K562 (cell line): ENCODE data around the gene INPP5K. TPM values are rescaled to one million over a fixed set of nuclear protein-coding genes. Genes with fewer than 3 reads are reported as not detected.
A peak's percentile ranks its signal among the peaks of the same experiment; 100 is the strongest.

Experiments
- ATAC-seq: fragments of 200-7000 bp; cut with Tn5 transposase; 3 replicates; pipeline ENCODE4 v1.9.1; 2020; ENCODE audit warnings: moderate library complexity
- BruUV-seq: library from RNA; stranded (reverse); fragments of 400-500 nt; replicated peaks from 2 replicates; lab custom pipeline; 2021; lab: Mats Ljungman, UMichigan
- CTCF ChIA-PET: fragments of 300-600 bp; formaldehyde crosslinking; extraction: SDS; loops from one replicate; lab custom pipeline; 2021; ENCODE audit warnings: low intra/inter-chr PET ratio; lab: Yijun Ruan, JAX
- POLR2A ChIA-PET: fragments of 300-600, 350-650 bp; sonication (Branson Sonifier 250); formaldehyde crosslinking; extraction: SDS; loops from one replicate; lab custom pipeline; 2021; ENCODE audit warnings: antibody characterized with exemption, inconsistent platforms; lab: Yijun Ruan, JAX
- DNase-seq, 4 experiments: peaks; one replicate each; pipeline versions ENCODE4 v3.0.0 to v3.0.0-alpha.2; 2011 to 2018; ENCODE audit warnings: low spot score in 3 of 4, mixed read lengths in 3 of 4; ENCODE audit errors: extremely low read depth in 1 of 4
- FAIRE-seq: peaks from 2 replicates; lab custom pipeline; 2011; peaks lifted over from hg19 to GRCh38; lab: Jason Lieb, UNC
- H2AFZ ChIP-seq: 2 replicates; pipeline ENCODE4 v1.6.0; 2011; ENCODE audit warnings: low read depth, low read length, control low read depth, inconsistent platforms
- H3K27ac ChIP-seq: fragments of 200-600 bp; 3 replicates; pipeline ENCODE4 v1.8.0; 2011; ENCODE audit warnings: low read depth, mild to moderate bottlenecking, control low read depth, inconsistent platforms, low read length, moderate library complexity, mixed read lengths; ENCODE audit errors: extremely low read depth
- H3K27me3 ChIP-seq, 2 experiments: fragments of 300-600 bp in 1 of 2; 2 replicates in 1 of 2; 3 replicates in 1 of 2; pipeline versions ENCODE4 v1.6.0 to v1.8.0; 2011; ENCODE audit warnings: inconsistent platforms in 2 of 2, low read length in 2 of 2, mild to moderate bottlenecking in 1 of 2, mixed read lengths in 1 of 2, moderate library complexity in 1 of 2; ENCODE audit not compliant: control insufficient read depth in 2 of 2, insufficient read depth in 2 of 2
- H3K36me3 ChIP-seq: fragments of 300-600 bp; 3 replicates; pipeline ENCODE4 v1.8.0; 2011; ENCODE audit warnings: mild to moderate bottlenecking, low read length, inconsistent platforms; ENCODE audit not compliant: control insufficient read depth, insufficient read depth
- H3K4me1 ChIP-seq, 2 experiments: fragments of 200-600 bp in 1 of 2; replicated peaks in 1 of 2; 2 replicates in 1 of 2; 3 replicates in 1 of 2; pipeline versions ENCODE4 v1.5.1 to v1.8.0; 2011; ENCODE audit warnings: inconsistent platforms in 2 of 2, low read length in 2 of 2, mild to moderate bottlenecking in 1 of 2, mixed read lengths in 1 of 2, moderate library complexity in 1 of 2; ENCODE audit not compliant: control insufficient read depth in 2 of 2, insufficient read depth in 2 of 2
- H3K4me2 ChIP-seq: 2 replicates; pipeline ENCODE4 v1.6.1; 2011; ENCODE audit warnings: low read length, control low read depth, inconsistent platforms, mixed read lengths; ENCODE audit not compliant: insufficient read depth
- H3K4me3 ChIP-seq: fragments of 200-600 bp; sonication (generic), shearing (Covaris generic); 2 replicates; pipeline ENCODE4 v1.5.1; 2016; ENCODE audit warnings: control low read depth, inconsistent platforms
- H3K79me2 ChIP-seq: fragments of 200-600 bp; 3 replicates; pipeline ENCODE4 v1.8.0; 2011; ENCODE audit warnings: low read length, inconsistent platforms; ENCODE audit not compliant: control insufficient read depth, insufficient read depth
- H3K9ac ChIP-seq, 2 experiments: 2 replicates each; pipeline versions ENCODE4 v1.6.0 to v1.6.1; 2011; ENCODE audit warnings: low read depth in 2 of 2, low read length in 2 of 2, control low read depth in 1 of 2, inconsistent platforms in 1 of 2, mild to moderate bottlenecking in 1 of 2, mixed read lengths in 1 of 2; ENCODE audit not compliant: insufficient read depth in 1 of 2
- H3K9me1 ChIP-seq: one replicate; pipeline ENCODE4 v1.6.0; 2011; ENCODE audit warnings: inconsistent platforms, mild to moderate bottlenecking, low read length, moderate library complexity; ENCODE audit not compliant: control insufficient read depth, insufficient read depth
- H3K9me3 ChIP-seq: replicated peaks from 2 replicates; pipeline ENCODE4 v1.5.1; 2011; ENCODE audit warnings: low read depth, low read length, inconsistent platforms; ENCODE audit not compliant: control insufficient read depth, insufficient read depth
- H4K20me1 ChIP-seq: replicated peaks from 2 replicates; pipeline ENCODE4 v1.6.1; 2011; ENCODE audit warnings: low read length, inconsistent platforms, mixed read lengths; ENCODE audit not compliant: control insufficient read depth, insufficient read depth
- CEBPG ChIP-seq, 3 experiments: fragments of 200-800 bp in 1 of 3; sonication (Bioruptor generic) in 1 of 3; sonication (generic) in 1 of 3; formaldehyde crosslinking in 1 of 3; IDR thresholded peaks in 2 of 3; conservative IDR thresholded peaks in 1 of 3; 2 replicates each; pipeline versions ENCODE4 v1.6.1 to v1.8.0; 2016 to 2022; ENCODE audit warnings: missing compliant biosample characterization in 2 of 3, missing genetic modification characterization in 2 of 3, mild to moderate bottlenecking in 1 of 3, missing genetic modification reagents in 1 of 3
- E2F6 ChIP-seq, 2 experiments: IDR thresholded peaks; 2 replicates each; pipeline ENCODE4 v1.6.1; 2011; ENCODE audit warnings: borderline replicate concordance in 1 of 2, control low read depth in 1 of 2, low read depth in 1 of 2, low read length in 1 of 2, mild to moderate bottlenecking in 1 of 2, mixed read lengths in 1 of 2, moderate library complexity in 1 of 2; ENCODE audit not compliant: insufficient read depth in 1 of 2, insufficient read length in 1 of 2, poor library complexity in 1 of 2, severe bottlenecking in 1 of 2; ENCODE audit errors: extremely low read depth in 1 of 2
- GTF2F1 ChIP-seq: IDR thresholded peaks from 2 replicates; pipeline ENCODE4 v1.6.1; 2011; ENCODE audit warnings: low read depth, low read length, improper control_type of control experiment
- HMGN3 ChIP-seq: IDR thresholded peaks from 2 replicates; pipeline ENCODE4 v1.6.1; 2011; ENCODE audit warnings: borderline replicate concordance, low read depth, mild to moderate bottlenecking, mixed read lengths, low read length; ENCODE audit not compliant: insufficient read length; ENCODE audit errors: extremely low read depth
- IRF2 ChIP-seq: sonication (generic); formaldehyde crosslinking; IDR thresholded peaks from 2 replicates; pipeline ENCODE4 v1.8.1; 2022; ENCODE audit warnings: mild to moderate bottlenecking, missing genetic modification reagents
- L3MBTL2 ChIP-seq: fragments of 450-650 bp; IDR thresholded peaks from 2 replicates; pipeline ENCODE4 v1.6.1; 2016; ENCODE audit warnings: mild to moderate bottlenecking, moderate library complexity
- MYC ChIP-seq, 2 experiments: fragments of 250-450 bp in 1 of 2; sonication (Bioruptor Pico) in 1 of 2; IDR thresholded peaks; 2 replicates each; pipeline versions ENCODE4 v1.5.1 to v1.6.1; 2012 to 2021; ENCODE audit warnings: low read depth in 2 of 2, borderline replicate concordance in 1 of 2, improper control_type of control experiment in 1 of 2, low read length in 1 of 2, mild to moderate bottlenecking in 1 of 2, moderate library complexity in 1 of 2
- RFX1 ChIP-seq: fragments of 450-650 bp; IDR thresholded peaks from 2 replicates; pipeline ENCODE4 v1.6.1; 2016; ENCODE audit warnings: mild to moderate bottlenecking, moderate library complexity
- TFAP4 ChIP-seq: sonication (generic); formaldehyde crosslinking; IDR thresholded peaks from 2 replicates; pipeline ENCODE4 v1.8.0; 2022; ENCODE audit warnings: missing genetic modification reagents, mild to moderate bottlenecking, moderate library complexity, borderline replicate concordance
- VEZF1 ChIP-seq: fragments of 200-800 bp; sonication (Bioruptor generic); IDR thresholded peaks from 2 replicates; pipeline ENCODE4 v1.6.1; 2017; ENCODE audit warnings: missing genetic modification characterization, missing compliant biosample characterization
- ZC3H11A ChIP-seq: IDR thresholded peaks from 2 replicates; pipeline ENCODE4 v1.6.1; 2012; ENCODE audit warnings: low read depth, low read length, improper control_type of control experiment
- ZNF639 ChIP-seq, 2 experiments: fragments of 200-800 bp in 1 of 2; sonication (Bioruptor generic) in 1 of 2; sonication (generic) in 1 of 2; formaldehyde crosslinking in 1 of 2; IDR thresholded peaks in 1 of 2; conservative IDR thresholded peaks in 1 of 2; 2 replicates each; pipeline versions ENCODE4 v1.5.0 to v1.6.1; 2016 to 2020; ENCODE audit warnings: missing compliant biosample characterization in 1 of 2, missing genetic modification characterization in 1 of 2, missing genetic modification reagents in 1 of 2
- WGBS: fragments of 100-300 bp; shearing (Covaris generic); methylation state at CpG from one replicate; pipeline ENCODE4 v1.1.6; 2016; ENCODE audit warnings: low coverage, mixed read lengths; ENCODE audit not compliant: insufficient coverage; ENCODE audit errors: missing lambda C conversion rate; 5-methylcytosine and 5-hydroxymethylcytosine counted together
- in situ Hi-C: fragments of 300-500 bp; cut with MboI; formaldehyde crosslinking; loops from 4 replicates; pipeline ENCODE4 v1.15.0; 2018; ENCODE audit warnings: inconsistent platforms, mixed read lengths
- intact Hi-C: fragments of 100-400 bp; cut with micrococcal nuclease; formaldehyde crosslinking; loops from 2 replicates; pipeline ENCODE4 v1.14.2; 2022
- polyA plus RNA-seq, 8 experiments: library from polyadenylated mRNA; depleted of rRNA in 4 of 8; stranded (reverse) in 5 of 8; unstranded in 3 of 8; fragments of >200 nt; fragmentation: Nextera tagmentation in 2 of 8; fragmentation: Illumina TruSeq in 1 of 8; extraction: Ambion mirVana in 2 of 8; extraction: Trizol in 1 of 8; gene quantifications; 2 replicates each; pipeline versions ENCODE4 v1.2.1 to v1.2.3, GENCODE V29; 2011 to 2014; ENCODE audit warnings: inconsistent platforms in 1 of 8, missing spikeins in 1 of 8
- total RNA-seq, 7 experiments: library from RNA; depleted of rRNA in 6 of 7; stranded (reverse); fragments of >200 nt in 6 of 7; fragmentation: Illumina TruSeq in 2 of 7; extraction: Trizol in 2 of 7; gene quantifications; 2 replicates each; pipeline versions ENCODE4 v1.2.1 to v1.2.3, GENCODE V29; 2011 to 2021; ENCODE audit warnings: low replicate concordance in 1 of 7

Gene INPP5K
- total and polyA plus RNA-seq, 9 of the 15 experiments (the other 6 are each of a cell fraction or from before 2014, with no cell fraction given): 0.63 to 15.1 (median 10.1) TPM

- WGBS: 19% methylated on average over 10 of the region's 94 CpGs
- TF ChIP-seq TFAP4 (CRISPR knock-in tag) (peak; percentile 35; the same call in 1 of the 2 replicates), IRF2 (CRISPR knock-in tag) (no peak), GTF2F1 (no peak), CEBPG (CRISPR knock-in tag; IDR thresholded peaks at IDR 0.05) (no peak), CEBPG (tag; conservative IDR thresholded peaks at IDR 0.05 in 1 of 2, IDR thresholded peaks at IDR 0.05 in 1 of 2) (no peak), RFX1 (no peak), E2F6 (IDR thresholded peaks at IDR 0.05; ENCODE audit: borderline replicate concordance in 1 of 2, extremely low read depth in 1 of 2, insufficient read depth in 1 of 2, insufficient read length in 1 of 2, low read depth in 1 of 2, low read length in 1 of 2, poor library complexity in 1 of 2, severe bottlenecking in 1 of 2) (peak in 1 of 2 experiments; percentile 74), VEZF1 (peak; percentile 67), ZC3H11A (no peak), L3MBTL2 (peak; percentile 66), HMGN3 (no peak), MYC (IDR thresholded peaks at IDR 0.05; ENCODE audit: low read depth, low read length) (0 out of 2 replicates have a peak, but pooled peaks have one; percentile 2), MYC (CRISPR knock-in tag; IDR thresholded peaks at IDR 0.05; ENCODE audit: borderline replicate concordance, low read depth) (no peak), ZNF639 (CRISPR knock-in tag; conservative IDR thresholded peaks at IDR 0.05 in 1 of 2, IDR thresholded peaks at IDR 0.05 in 1 of 2) (0 out of 4 replicates have a peak, but pooled peaks of 1 of the 2 experiments have one; percentile 10)
Measured at GRCh38 chr17:1491443-1492248, 24.8 kb downstream of the INPP5K start.

More at GRCh38 chr17:1491443-1492248, 24.8 kb downstream of the INPP5K start:
- ATAC-seq (peak; percentile 77), FAIRE-seq (no peak), DNase-seq (peak; percentile 68 to 89 (median 86))
- BruUV-seq: no TSS peak
- H3K4me2 ChIP-seq: peak overlapping the region; percentile 81
- no peaks in the 10 kb centered on the region for H3K9me3 ChIP-seq
- H2AFZ ChIP-seq: peak overlapping the region; percentile 80
- peak overlapping the region; percentile 63 for H3K4me3 ChIP-seq
- H3K27me3 ChIP-seq: no peaks in the 10 kb centered on the region
- peak overlapping the region; percentile 86 for H3K27ac ChIP-seq
- ChIA-PET CTCF (no interaction called here), POLR2A (interaction anchor here (0.6 to 1.6 kb wide), 5 partner anchors 10 to 113 kb away, joined by 3 to 7 read pairs (median 3); no protein-coding TSS in a partner anchor)
- intact Hi-C loops (no loop called here), in situ Hi-C loops (no loop called here)
- peaks cover 9 to 63% of the 10 kb centered on the region in 2 experiments; a peak in 4 of 5 replicates for H3K4me1 ChIP-seq
- H3K9me1 ChIP-seq: no peaks in the 10 kb centered on the region
- H3K9ac ChIP-seq: peak overlapping the region; percentile 71 to 92
- H3K79me2 ChIP-seq: peaks cover 14% of the 10 kb centered on the region
- H4K20me1 ChIP-seq: no peaks in the 10 kb centered on the region
- no peaks in the 10 kb centered on the region for H3K36me3 ChIP-seq
